SH-SY5Y (cell line): Measurements from ENCODE around the gene SALL1.

Source experiments
- GATA2 ChIP-seq: IDR thresholded peaks from 2 replicates; pipeline ENCODE4 v1.6.1; 2011; ENCODE audit warnings: mild to moderate bottlenecking, low read depth, low read length
- GATA3 ChIP-seq: IDR thresholded peaks from 2 replicates; pipeline ENCODE4 v1.6.1; 2011; ENCODE audit warnings: low read depth, mild to moderate bottlenecking, low read length, moderate library complexity

DNA sequence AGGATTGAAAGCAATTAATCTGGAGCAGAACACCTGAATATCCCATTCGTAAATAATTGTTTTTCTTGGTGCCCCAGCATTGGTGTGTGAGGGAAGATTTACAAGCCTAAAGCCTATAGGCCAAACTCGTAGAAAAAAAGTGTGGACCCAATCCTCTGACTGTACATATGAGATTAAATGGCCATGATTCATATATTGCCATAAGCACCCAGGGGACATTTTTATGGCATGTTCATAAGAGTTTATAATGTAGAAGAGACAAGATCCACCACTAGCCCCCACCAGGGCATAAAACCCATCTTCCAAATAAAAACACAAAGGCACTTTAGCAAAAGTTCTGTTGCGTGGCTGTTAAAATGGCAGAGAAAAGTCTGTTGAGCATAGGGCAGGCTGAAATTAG, 15.5 kb upstream of the SALL1 start:
- TF ChIP-seq GATA2 (no peak), GATA3 (no peak)
